Raji (cell line): ENCODE data around the gene ABLIM1.

Experiments used
- POLR2A ChIP-seq: IDR thresholded peaks from 2 replicates; pipeline ENCODE4 v1.6.1; 2011; ENCODE audit warnings: low read depth, low read length, control low read depth; ENCODE audit not compliant: insufficient read depth

Gene ABLIM1

GRCh38 chr10:114623661-114624294 is 34.3 kb downstream of the ABLIM1 start:
- no peak for TF ChIP-seq POLR2A

GRCh38 chr10:114623155-114623554 is 34.9 kb downstream of the ABLIM1 start:
- no peak for TF ChIP-seq POLR2A

- no peak for TF ChIP-seq POLR2A
Measured at GRCh38 chr10:114618722-114619121, 39.4 kb downstream of the ABLIM1 start.

GRCh38 chr10:114616516-114616915 is 41.6 kb downstream of the ABLIM1 start:
- no peak for TF ChIP-seq POLR2A

- TF ChIP-seq POLR2A = no peak
Measured at GRCh38 chr10:114616103-114616502, 42.0 kb downstream of the ABLIM1 start.

DNA sequence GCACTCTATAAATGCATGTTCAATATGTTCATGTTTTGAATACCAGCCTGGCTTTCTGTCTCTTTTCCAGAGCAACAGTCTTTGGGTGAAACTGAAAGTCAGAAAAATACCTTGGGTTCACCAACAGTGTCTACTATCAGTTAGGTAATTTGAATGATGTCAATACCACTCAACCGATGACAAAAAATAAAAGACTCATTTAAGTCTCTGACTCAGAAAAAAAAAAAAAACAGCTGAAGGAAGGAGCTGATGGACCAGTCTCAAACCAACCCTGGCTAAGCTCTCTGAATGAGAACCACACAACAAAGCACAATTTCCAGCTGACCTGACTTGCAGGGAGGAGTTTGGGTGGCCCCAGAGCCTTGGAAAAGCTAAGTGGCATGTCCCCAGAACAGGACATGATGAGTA is 42.5 kb downstream of the ABLIM1 start:
- TF ChIP-seq POLR2A = no peak

DNA sequence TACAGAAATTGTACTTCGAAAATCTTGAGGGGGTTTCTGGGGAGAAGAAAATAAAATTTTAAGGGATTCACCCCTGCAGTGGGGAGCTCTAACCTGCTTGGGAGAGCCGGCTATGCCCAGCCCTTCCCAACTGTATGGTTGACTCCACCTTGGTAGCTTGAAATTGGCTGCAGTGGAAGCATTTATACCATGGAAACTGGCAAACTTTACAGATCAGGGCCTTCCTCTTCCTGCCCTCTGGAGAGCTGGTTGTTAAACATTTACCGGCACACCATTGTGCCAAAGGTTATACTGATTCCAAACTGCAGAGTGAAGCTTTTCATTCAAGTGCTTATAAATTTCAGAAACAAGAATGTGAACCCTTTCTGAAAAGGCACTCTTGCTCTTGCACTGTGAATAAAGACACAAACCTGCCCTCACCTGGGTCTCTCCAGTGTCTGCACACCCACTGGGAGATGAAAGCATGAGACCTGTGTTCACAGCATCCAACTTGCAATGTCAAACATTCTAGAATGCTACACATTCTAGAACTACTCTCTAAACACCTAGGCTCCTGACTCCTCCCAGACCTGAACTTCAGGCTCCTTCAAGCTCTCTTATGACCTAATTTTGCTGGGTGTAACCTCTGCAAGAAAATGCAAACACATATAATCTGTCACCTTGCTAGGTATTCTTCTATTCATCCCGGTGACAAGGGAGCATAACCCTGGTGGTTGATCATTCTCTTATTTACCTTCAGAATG is 44.7 kb downstream of the ABLIM1 start:
- TF ChIP-seq POLR2A = no peak

GRCh38 chr10:114611617-114612016 is 46.5 kb downstream of the ABLIM1 start:
- no peak for TF ChIP-seq POLR2A

DNA sequence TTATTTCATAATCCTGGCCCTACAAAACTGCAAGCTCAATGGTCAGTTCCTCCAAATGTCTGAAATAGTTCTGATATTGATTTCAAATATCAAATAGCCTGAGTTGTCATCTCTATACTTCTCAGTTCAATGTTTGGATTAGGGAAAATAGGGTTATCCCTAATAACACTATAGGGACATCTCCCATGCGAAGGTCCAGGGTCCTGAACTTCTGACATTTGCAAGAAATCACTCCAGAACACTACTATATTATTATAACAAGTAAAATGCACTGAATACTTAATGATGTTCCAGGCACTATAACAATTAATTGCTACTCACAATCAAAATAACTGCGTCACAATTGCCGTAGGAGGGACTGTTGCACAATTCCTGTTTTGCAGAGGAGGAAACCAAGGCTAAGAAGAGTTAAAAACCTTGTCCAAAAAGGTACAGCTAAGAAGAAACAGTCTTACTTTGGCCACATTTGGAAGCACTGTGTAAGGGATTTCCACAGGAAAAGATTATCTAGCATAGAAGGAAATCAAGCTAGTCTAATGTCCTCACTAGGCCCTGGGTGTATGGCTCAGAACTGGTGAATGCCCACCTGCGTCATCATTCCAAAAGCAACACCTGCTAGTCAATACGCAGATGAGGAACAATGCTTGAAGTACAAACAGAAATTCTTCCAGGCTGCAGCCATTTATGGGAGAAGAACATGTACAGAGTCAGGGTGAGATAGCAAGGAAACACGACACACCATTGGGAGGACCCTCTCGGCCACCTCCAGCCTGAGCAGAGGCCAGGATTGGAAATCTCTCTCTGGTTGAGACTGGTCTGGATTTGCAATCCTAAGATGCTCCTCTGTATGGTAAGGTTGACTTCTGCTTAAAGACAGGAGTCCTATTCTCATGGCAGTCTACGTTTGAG is 48.3 kb downstream of the ABLIM1 start:
- no peak for TF ChIP-seq POLR2A

DNA sequence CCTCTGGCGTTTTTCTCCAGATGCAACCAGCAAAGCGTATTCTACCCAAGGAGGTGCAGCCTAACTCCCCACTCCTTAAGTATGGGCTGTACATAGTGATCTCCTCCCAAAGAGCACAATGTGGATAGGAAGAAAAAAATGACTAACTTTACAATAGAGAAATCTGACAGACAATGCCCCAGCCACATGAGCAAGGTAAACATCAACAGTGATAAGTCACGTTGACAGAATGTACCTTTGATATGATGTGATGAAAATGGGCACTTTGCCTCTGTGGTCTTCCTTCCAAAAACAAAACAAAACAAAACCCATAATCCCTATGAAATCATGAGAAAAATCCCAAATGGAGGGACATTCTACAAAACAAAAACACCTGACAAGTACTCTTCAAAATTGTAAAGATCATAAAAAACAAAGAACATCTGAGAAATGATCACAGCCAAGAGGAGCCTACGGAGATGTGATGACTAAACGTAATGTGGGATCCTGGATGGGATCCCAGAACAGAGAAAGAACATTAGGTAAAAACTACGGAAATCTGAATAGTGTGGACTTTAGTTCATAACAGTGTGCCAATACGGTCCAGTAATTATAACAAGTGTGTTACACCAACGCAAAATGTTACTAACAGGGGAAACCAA is 50.6 kb downstream of the ABLIM1 start:
- no peak for TF ChIP-seq POLR2A

DNA sequence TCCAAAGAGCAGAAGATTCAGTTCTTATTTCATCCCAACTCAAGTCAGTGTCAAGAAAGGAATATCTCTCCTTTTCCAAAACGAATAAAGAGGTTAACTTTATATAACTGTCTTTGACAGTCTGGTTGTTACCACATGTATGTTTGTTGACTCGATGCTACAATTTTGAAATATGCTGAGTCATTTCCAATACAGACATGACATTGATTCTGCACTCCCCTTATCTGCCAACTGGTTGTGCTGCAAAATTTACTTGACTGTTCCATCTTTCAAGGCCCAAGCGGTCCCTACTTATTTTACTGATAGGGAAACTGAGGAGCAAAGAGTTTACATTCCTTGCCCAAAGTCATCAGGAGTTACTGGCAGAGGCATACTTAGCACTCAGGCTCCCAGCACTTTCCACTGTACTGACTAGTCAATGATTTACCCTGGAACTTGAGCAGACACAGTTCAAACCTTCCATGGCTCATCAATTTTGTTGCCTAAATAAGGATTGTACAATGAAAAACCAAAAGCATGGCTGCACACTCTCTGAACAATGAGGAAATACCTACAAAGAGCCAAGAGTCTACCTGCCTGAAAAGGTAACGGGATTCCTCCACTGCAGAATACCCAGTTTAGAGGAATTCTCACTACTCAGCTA is 52.8 kb downstream of the ABLIM1 start:
- no peak for TF ChIP-seq POLR2A

GRCh38 chr10:114604357-114605130 is 53.5 kb downstream of the ABLIM1 start:
- no peak for TF ChIP-seq POLR2A

DNA sequence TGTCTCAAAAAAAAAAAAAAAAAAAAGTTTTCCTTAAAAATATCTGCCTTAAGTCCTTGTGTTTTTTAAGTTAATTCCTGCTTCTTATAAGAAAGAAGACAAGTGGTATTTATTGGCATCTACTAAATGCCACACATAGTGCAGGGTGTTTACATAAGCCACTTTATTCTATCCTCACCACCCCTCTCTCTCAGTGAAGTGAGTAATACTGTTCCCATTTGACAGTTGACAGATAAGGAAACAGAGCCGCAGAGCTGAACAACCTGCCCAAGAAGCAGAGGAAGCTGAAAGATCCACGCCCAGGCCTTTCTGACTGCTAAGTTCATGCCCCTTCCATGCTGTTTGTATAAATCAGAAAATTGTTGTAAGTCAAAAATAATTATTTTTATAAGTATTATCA is 54.1 kb downstream of the ABLIM1 start:
- TF ChIP-seq POLR2A = no peak

DNA sequence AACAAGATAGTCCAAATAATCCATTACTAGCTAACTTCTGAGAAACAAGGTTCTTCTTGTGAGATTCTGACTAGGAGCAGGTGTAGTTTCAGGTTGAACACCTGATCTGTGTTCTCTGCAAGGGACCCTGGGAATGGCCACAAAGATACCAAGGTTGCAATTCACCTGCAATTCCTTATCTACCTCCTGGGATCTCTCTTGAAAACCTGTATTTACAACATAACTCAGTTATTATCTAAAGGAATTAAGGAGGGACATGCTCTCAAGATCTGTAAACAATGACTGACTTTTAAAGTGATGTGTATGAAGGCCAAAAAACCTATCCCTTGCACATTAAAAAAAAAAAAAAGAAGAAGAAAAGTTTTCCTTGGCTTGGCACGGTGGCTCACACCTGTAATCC is 54.8 kb downstream of the ABLIM1 start:
- no peak for TF ChIP-seq POLR2A
